Cardiac fibroblast (primary cell): ENCODE measurements around the gene USP20.

Experiments used
- DNase-seq, 2 donors: peaks; one replicate each; pipeline versions ENCODE4 v3.0.0 to v3.0.0-alpha.2; 2010; ENCODE audit warnings: low read depth in 2 of 2
- H3K4me3 ChIP-seq, 2 donors: replicated peaks in 1 of 2; 1 replicate in 1 of 2; 2 replicates in 1 of 2; pipeline ENCODE4 v1.5.1; 2011; ENCODE audit warnings: low read depth in 2 of 2, low read length in 2 of 2, mild to moderate bottlenecking in 2 of 2, moderate library complexity in 1 of 2
- CTCF ChIP-seq: IDR thresholded peaks from one replicate; pipeline ENCODE4 v1.5.1; 2011; ENCODE audit warnings: low read depth, mild to moderate bottlenecking, low read length, inconsistent platforms

Gene USP20

GRCh38 chr9:129852579-129852978 lies 17.3 kb downstream of the USP20 start:
- no peak overlapping the region for H3K4me3 ChIP-seq
- TF ChIP-seq CTCF, result no peak
- no peak for DNase-seq

GRCh38 chr9:129853614-129854013 lies 18.4 kb downstream of the USP20 start:
- TF ChIP-seq CTCF, result no peak
- DNase-seq, result no peak
- H3K4me3 ChIP-seq, result no peak overlapping the region

GRCh38 chr9:129854588-129855110 lies 19.4 kb downstream of the USP20 start:
- TF ChIP-seq CTCF, result no peak
- no peak for DNase-seq
- H3K4me3 ChIP-seq, result no peak overlapping the region

GRCh38 chr9:129857207-129857606 lies 21.9 kb downstream of the USP20 start:
- no peak for DNase-seq
- H3K4me3 ChIP-seq, result no peak overlapping the region
- no peak for TF ChIP-seq CTCF

GRCh38 chr9:129858167-129858962 lies 23.1 kb downstream of the USP20 start:
- H3K4me3 ChIP-seq, result no peak overlapping the region
- no peak for DNase-seq
- no peak for TF ChIP-seq CTCF

GRCh38 chr9:129860653-129861446 lies 25.6 kb downstream of the USP20 start:
- no peak for TF ChIP-seq CTCF
- no peak for DNase-seq
- no peak overlapping the region for H3K4me3 ChIP-seq
